Measurements from ENCODE around the gene ST6GALNAC3.

Gene ST6GALNAC3

GRCh38 chr1:76374086-76374485 is 299.5 kb downstream of the ST6GALNAC3 start:
- TF ChIP-seq, protein P1, sequence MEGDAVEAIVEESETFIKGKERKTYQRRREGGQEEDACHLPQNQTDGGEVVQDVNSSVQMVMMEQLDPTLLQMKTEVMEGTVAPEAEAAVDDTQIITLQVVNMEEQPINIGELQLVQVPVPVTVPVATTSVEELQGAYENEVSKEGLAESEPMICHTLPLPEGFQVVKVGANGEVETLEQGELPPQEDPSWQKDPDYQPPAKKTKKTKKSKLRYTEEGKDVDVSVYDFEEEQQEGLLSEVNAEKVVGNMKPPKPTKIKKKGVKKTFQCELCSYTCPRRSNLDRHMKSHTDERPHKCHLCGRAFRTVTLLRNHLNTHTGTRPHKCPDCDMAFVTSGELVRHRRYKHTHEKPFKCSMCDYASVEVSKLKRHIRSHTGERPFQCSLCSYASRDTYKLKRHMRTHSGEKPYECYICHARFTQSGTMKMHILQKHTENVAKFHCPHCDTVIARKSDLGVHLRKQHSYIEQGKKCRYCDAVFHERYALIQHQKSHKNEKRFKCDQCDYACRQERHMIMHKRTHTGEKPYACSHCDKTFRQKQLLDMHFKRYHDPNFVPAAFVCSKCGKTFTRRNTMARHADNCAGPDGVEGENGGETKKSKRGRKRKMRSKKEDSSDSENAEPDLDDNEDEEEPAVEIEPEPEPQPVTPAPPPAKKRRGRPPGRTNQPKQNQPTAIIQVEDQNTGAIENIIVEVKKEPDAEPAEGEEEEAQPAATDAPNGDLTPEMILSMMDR (IDR thresholded peaks at IDR 0.05; ENCODE audit: control insufficient read depth, insufficient read depth, low read depth, low read length, missing control alignments) = no peak
- no peak for DNase-seq (ENCODE audit: low read depth)
- no peak overlapping the region for H3K4me3 ChIP-seq (ENCODE audit: control insufficient read depth, low read depth, low read length)

- no peak overlapping the region for H3K4me3 ChIP-seq (ENCODE audit: control insufficient read depth, low read depth, low read length)
- TF ChIP-seq, protein P1 (IDR thresholded peaks at IDR 0.05; ENCODE audit: control insufficient read depth, insufficient read depth, low read depth, low read length, missing control alignments) = no peak
- DNase-seq (ENCODE audit: low read depth) = no peak
These were observed 302.7 kb downstream of the ST6GALNAC3 start for GRCh38 chr1:76377247-76377646.

GRCh38 chr1:76379506-76379905 is 305.0 kb downstream of the ST6GALNAC3 start:
- DNase-seq (ENCODE audit: low read depth) = no peak
- TF ChIP-seq, protein P1 (IDR thresholded peaks at IDR 0.05; ENCODE audit: control insufficient read depth, insufficient read depth, low read depth, low read length, missing control alignments) = no peak
- no peak overlapping the region for H3K4me3 ChIP-seq (ENCODE audit: control insufficient read depth, low read depth, low read length)

- H3K4me3 ChIP-seq (ENCODE audit: control insufficient read depth, low read depth, low read length) = no peak overlapping the region
- TF ChIP-seq, protein P1 (IDR thresholded peaks at IDR 0.05; ENCODE audit: control insufficient read depth, insufficient read depth, low read depth, low read length, missing control alignments) = no peak
- DNase-seq (ENCODE audit: low read depth) = no peak
These were observed 307.0 kb downstream of the ST6GALNAC3 start for GRCh38 chr1:76381450-76382097.

GRCh38 chr1:76388261-76388660 is 313.7 kb downstream of the ST6GALNAC3 start:
- DNase-seq (ENCODE audit: low read depth) = no peak
- no peak overlapping the region for H3K4me3 ChIP-seq (ENCODE audit: control insufficient read depth, low read depth, low read length)
- TF ChIP-seq, protein P1 (IDR thresholded peaks at IDR 0.05; ENCODE audit: control insufficient read depth, insufficient read depth, low read depth, low read length, missing control alignments) = no peak

GRCh38 chr1:76390456-76390855 is 315.9 kb downstream of the ST6GALNAC3 start:
- no peak overlapping the region for H3K4me3 ChIP-seq (ENCODE audit: control insufficient read depth, low read depth, low read length)
- DNase-seq (ENCODE audit: low read depth) = no peak
- TF ChIP-seq, protein P1 (IDR thresholded peaks at IDR 0.05; ENCODE audit: control insufficient read depth, insufficient read depth, low read depth, low read length, missing control alignments) = no peak
